Mucosa of descending colon (tissue), 3 donors: ENCODE data around the gene PMPCB. TPM values are rescaled to one million over a fixed set of nuclear protein-coding genes. Genes with fewer than 3 reads are reported as not detected.

Experiments
- ATAC-seq: fragments of 200-7000 bp; cut with Tn5 transposase; one replicate; pipeline ENCODE4 v1.9.1; 2020; ENCODE audit warnings: mild to moderate bottlenecking, moderate library complexity
- DNase-seq, 3 donors: peaks; one replicate each; pipeline ENCODE4 v3.0.0-alpha.2; 2020
- H3K36me3 ChIP-seq: fragments of 200-600 bp; one replicate; pipeline ENCODE4 v1.8.0; 2021; ENCODE audit warnings: low read depth, mild to moderate bottlenecking
- H3K4me1 ChIP-seq: fragments of 200-600 bp; one replicate; pipeline ENCODE4 v1.8.0; 2021; ENCODE audit warnings: low read depth, mild to moderate bottlenecking
- H3K4me3 ChIP-seq: fragments of 200-600 bp; one replicate; pipeline ENCODE4 v1.8.0; 2021; ENCODE audit warnings: mild to moderate bottlenecking
- H3K9me3 ChIP-seq: fragments of 200-600 bp; one replicate; pipeline ENCODE4 v1.8.0; 2021; ENCODE audit warnings: mild to moderate bottlenecking
- CTCF ChIP-seq: fragments of 200-600 bp; IDR thresholded peaks from one replicate; pipeline ENCODE4 v1.8.0; 2022; ENCODE audit warnings: antibody characterized with exemption, mild to moderate bottlenecking
- intact Hi-C, 2 donors: fragments of 100-400 bp; cut with DNase I in 1 of 2; cut with micrococcal nuclease in 1 of 2; formaldehyde crosslinking; loops; one replicate each; pipeline versions ENCODE4 v1.11.0 to v1.11.1; 2022; cut with DNase I, micrococcal nuclease
- total RNA-seq, 3 donors: library from RNA; stranded (reverse); fragmentation: NEBNext Ultra II Directional in 2 of 3; extraction: Animal tissue kit (Norgen Biotek cat#: 25700) in 2 of 3; gene quantifications; one replicate each; pipeline versions ENCODE4 v1.2.1 to v1.2.4, GENCODE V29; 2021 to 2023
- donor health status: DM: no; HTN: no; CAD: no; lungs with moderate emphysema.
- donor health status: DM: no; HTN: no; CAD: no.
- donor health status: DM: no; HTN: yes; CAD: no.

The PMPCB gene
- total RNA-seq, 3 donors from 2014 or later: 60.8 to 65.2 (median 63.2) TPM

GRCh38 chr7:103344453-103345149 is 47.4 kb downstream of the PMPCB start, which contains the start of gene DNAJC2:
DNAJC2 (minus strand) TSS chr7:103344767; CDS start chr7:103344622, 145 bp downstream.
- TF ChIP-seq CTCF: no peak
- ATAC-seq: peak; percentile 95
- Histone ChIP-seq H3K4me1 (peaks cover 19% of the 10 kb centered on the region), H3K9me3 (no peaks in the 10 kb centered on the region), H3K36me3 (no peaks in the 10 kb centered on the region), H3K4me3 (peak within 1 kb of the TSS; percentile 72)
- intact Hi-C loops: no loop called here
- DNase-seq: peak; percentile 87 to 91 (median 89)

GRCh38 chr7:103346396-103346795 is 49.2 kb downstream of the PMPCB start:
- no peak for TF ChIP-seq CTCF
- Histone ChIP-seq H3K9me3 (no peaks in the 10 kb centered on the region), H3K36me3 (no peaks in the 10 kb centered on the region), H3K4me3 (no peak overlapping the region), H3K4me1 (peaks cover 20% of the 10 kb centered on the region)
- intact Hi-C loops: no loop called here
- ATAC-seq: no peak
- no peak for DNase-seq

GRCh38 chr7:103347507-103348267 is 50.5 kb downstream of the PMPCB start, which contains the start of gene PSMC2:
PSMC2 (plus strand) TSS chr7:103347643; CDS start chr7:103347712, 69 bp downstream.
- no peak for TF ChIP-seq CTCF
- DNase-seq: peak; percentile 66 to 90 (median 74)
- peak; percentile 80 for ATAC-seq
- Histone ChIP-seq H3K9me3 (no peaks in the 10 kb centered on the region), H3K4me1 (peaks cover 20% of the 10 kb centered on the region), H3K36me3 (no peaks in the 10 kb centered on the region), H3K4me3 (peak within 1 kb of the TSS; percentile 60)
- intact Hi-C loops: no loop called here

- Histone ChIP-seq H3K36me3 (no peaks in the 10 kb centered on the region), H3K4me3 (peak overlapping the region; percentile 60), H3K9me3 (no peaks in the 10 kb centered on the region), H3K4me1 (peaks cover 15% of the 10 kb centered on the region)
- no peak for DNase-seq
- TF ChIP-seq CTCF: no peak
- intact Hi-C loops: no loop called here
- ATAC-seq: no peak
These were observed 51.2 kb downstream of the PMPCB start for GRCh38 chr7:103348452-103348851.

- Histone ChIP-seq H3K4me1 (peaks cover 12% of the 10 kb centered on the region), H3K9me3 (no peaks in the 10 kb centered on the region), H3K36me3 (no peaks in the 10 kb centered on the region), H3K4me3 (no peak overlapping the region)
- ATAC-seq: no peak
- intact Hi-C loops: no loop called here
- no peak for TF ChIP-seq CTCF
- no peak for DNase-seq
These were observed 51.7 kb downstream of the PMPCB start for GRCh38 chr7:103348959-103349358.
